OCI-LY7 (cell line): Measurements from ENCODE around the gene SPATS2L. TPM values are rescaled to one million over a fixed set of nuclear protein-coding genes. Genes with fewer than 3 reads are reported as not detected.

ENCODE experiments used
- BruUV-seq: library from RNA; stranded (reverse); fragments of 400-500 nt; replicated peaks from 2 replicates; lab custom pipeline; 2021; lab: Mats Ljungman, UMichigan
- CTCF ChIA-PET: fragments of 300-600 bp; sonication (Branson Sonifier 250); formaldehyde crosslinking; loops from one replicate; lab custom pipeline; 2022; ENCODE audit warnings: antibody characterized with exemption; ENCODE audit not compliant: unreplicated experiment; lab: Charles Lee
- POLR2A ChIA-PET: fragments of 300-600 bp; sonication (Branson Sonifier 250); formaldehyde crosslinking; loops from one replicate; lab custom pipeline; 2022; ENCODE audit warnings: antibody characterized with exemption; lab: Charles Lee
- DNase-seq: peaks from one replicate; pipeline ENCODE4 v3.0.0-alpha.2; 2015; ENCODE audit warnings: low spot score
- H2AFZ ChIP-seq: fragments of 200-600 bp; sonication (generic), shearing (Covaris generic); 2 replicates; pipeline ENCODE4 v1.6.1; 2014; ENCODE audit warnings: mild to moderate bottlenecking, antibody characterized with exemption, low read length, moderate library complexity
- H3K27ac ChIP-seq: fragments of 200-600 bp; sonication (generic); 2 replicates; pipeline ENCODE4 v1.5.1; 2014; ENCODE audit warnings: mixed run types, low read depth, mild to moderate bottlenecking, moderate library complexity, low read length, inconsistent platforms; ENCODE audit not compliant: poor library complexity, severe bottlenecking
- H3K36me3 ChIP-seq: fragments of 200-600 bp; sonication (generic); 2 replicates; pipeline ENCODE4 v1.6.1; 2014; ENCODE audit warnings: mild to moderate bottlenecking, antibody characterized with exemption, low read length, moderate library complexity, mixed read lengths; ENCODE audit not compliant: insufficient read depth
- H3K4me1 ChIP-seq: fragments of 200-600 bp; sonication (generic); 2 replicates; pipeline ENCODE4 v1.5.1; 2014; ENCODE audit warnings: mild to moderate bottlenecking, low read length; ENCODE audit not compliant: insufficient read depth, poor library complexity, severe bottlenecking
- H3K4me2 ChIP-seq: fragments of 200-600 bp; sonication (generic); 2 replicates; pipeline ENCODE4 v1.6.1; 2014; ENCODE audit warnings: mild to moderate bottlenecking, low read length
- H3K4me3 ChIP-seq: fragments of 200-600 bp; sonication (generic); 2 replicates; pipeline ENCODE4 v1.5.1; 2014; ENCODE audit warnings: mild to moderate bottlenecking, low read depth, low read length; ENCODE audit not compliant: poor library complexity, severe bottlenecking
- H3K79me2 ChIP-seq: fragments of 200-600 bp; sonication (generic); 2 replicates; pipeline ENCODE4 v1.6.1; 2016; ENCODE audit warnings: low read depth, mild to moderate bottlenecking, low read length, moderate library complexity, mixed read lengths; ENCODE audit not compliant: insufficient read depth
- H3K9me2 ChIP-seq: fragments of 200-600 bp; sonication (generic); 2 replicates; pipeline ENCODE4 v1.6.1; 2016; ENCODE audit warnings: mild to moderate bottlenecking, low read length, mixed read lengths; ENCODE audit not compliant: insufficient read depth
- H3K9me3 ChIP-seq: fragments of 200-600 bp; sonication (generic); 2 replicates; pipeline ENCODE4 v1.6.1; 2014; ENCODE audit warnings: mild to moderate bottlenecking, mixed run types, low read length, mixed read lengths
- H4K20me1 ChIP-seq: fragments of 200-600 bp; sonication (generic); 2 replicates; pipeline ENCODE4 v1.6.1; 2014; ENCODE audit warnings: mild to moderate bottlenecking, antibody characterized with exemption, low read length, moderate library complexity, mixed read lengths; ENCODE audit not compliant: insufficient read depth
- EZH2phosphoT487 ChIP-seq: fragments of 200-600 bp; sonication (generic); IDR thresholded peaks from 2 replicates; pipeline ENCODE4 v1.6.1; 2018; ENCODE audit warnings: low read depth, borderline replicate concordance, mild to moderate bottlenecking, mixed run types, antibody characterized with exemption, low read length, moderate library complexity, mixed read lengths
- intact Hi-C: fragments of 100-400 bp; cut with micrococcal nuclease; formaldehyde crosslinking; loops from one replicate; pipeline ENCODE4 v1.10.0; 2022; ENCODE audit not compliant: unreplicated experiment
- total RNA-seq, 2 experiments: library from RNA; depleted of rRNA in 1 of 2; stranded (reverse); fragments of >200 nt in 1 of 2; shearing (Covaris generic) in 1 of 2; gene quantifications; 2 replicates each; pipeline ENCODE4 v1.2.3, GENCODE V29; 2014 to 2022
- TF ChIP-seq, protein P1 (sequence below): fragments of 200-600 bp; sonication (generic); conservative IDR thresholded peaks from 2 replicates; pipeline ENCODE4 v1.5.1; 2014; ENCODE audit warnings: mild to moderate bottlenecking, antibody characterized with exemption, low read length, moderate library complexity, mixed read lengths

The SPATS2L gene
- total RNA-seq, 2 experiments from 2014 or later, result 3.1 to 5.2 TPM

DNA sequence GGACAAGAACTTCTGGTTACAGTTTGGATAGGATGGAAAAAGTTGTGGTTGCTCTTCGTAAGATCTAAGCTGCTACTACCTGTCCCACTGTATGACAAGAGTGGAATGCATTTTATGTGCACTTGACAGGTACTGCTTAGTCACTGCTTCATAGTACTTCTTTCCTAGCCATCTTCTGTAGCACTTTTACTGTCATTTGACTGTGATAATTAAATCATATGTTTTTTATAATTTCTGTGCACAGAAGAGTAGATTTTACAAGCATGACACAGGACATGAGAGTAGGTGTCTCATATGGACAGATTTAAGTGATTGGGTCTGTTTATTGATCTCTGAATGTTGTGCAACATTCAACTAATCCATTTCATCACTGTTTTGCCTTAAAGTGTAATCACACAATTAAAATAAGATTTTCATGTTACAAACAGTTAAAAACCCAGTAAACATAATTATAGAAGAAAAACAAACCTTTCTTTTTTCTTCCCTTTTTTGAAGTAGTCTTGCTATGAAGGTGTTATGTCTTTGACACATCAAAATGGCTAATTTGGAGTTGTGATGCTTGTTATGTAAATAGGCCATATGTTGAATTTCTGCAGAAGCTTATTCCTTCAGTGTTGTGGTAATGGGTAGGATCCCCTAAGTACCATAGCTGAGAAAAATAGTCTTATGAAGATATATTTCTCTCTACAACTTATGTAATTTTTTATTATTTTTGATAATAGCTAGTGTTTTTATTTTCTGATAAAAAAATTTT, 3.0 kb downstream of the SPATS2L start:
- Histone ChIP-seq H4K20me1 (no peaks in the 10 kb centered on the region), H3K79me2 (no peaks in the 10 kb centered on the region)
- POLR2A ChIA-PET, result interaction anchor here (0.5 to 1.1 kb wide), 3 partner anchors 59 to 169 kb away, joined by 3 to 4 read pairs (median 3); no protein-coding TSS in a partner anchor

DNA sequence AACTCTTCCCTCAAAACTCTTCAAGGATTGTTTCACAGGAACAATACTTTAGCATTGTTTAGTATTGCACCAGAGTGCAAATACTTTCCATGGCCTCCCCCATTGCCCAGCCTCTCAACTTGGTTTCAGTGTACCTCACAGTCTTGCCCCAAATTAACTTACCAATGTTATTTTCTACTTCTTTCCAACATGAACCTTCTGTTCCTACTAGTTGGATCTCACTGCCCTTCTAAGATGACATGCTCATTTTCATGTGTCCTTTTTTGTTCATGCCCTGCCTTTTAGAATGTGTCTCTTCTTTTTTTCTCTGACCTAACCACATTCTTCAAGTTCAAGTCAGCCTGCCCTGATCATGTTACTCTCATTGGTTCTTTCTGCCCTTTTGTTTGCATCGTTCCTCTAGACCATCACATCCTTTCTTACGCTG, 4.1 kb downstream of the SPATS2L start:
- Histone ChIP-seq H3K4me3 (no peak overlapping the region), H3K36me3 (no peaks in the 10 kb centered on the region), H3K4me1 (peaks cover 5% of the 10 kb centered on the region), H2AFZ (no peak overlapping the region), H3K79me2 (no peaks in the 10 kb centered on the region), H3K9me2 (no peaks in the 10 kb centered on the region), H3K4me2 (no peak overlapping the region), H3K27ac (no peak overlapping the region), H4K20me1 (no peaks in the 10 kb centered on the region), H3K9me3 (no peaks in the 10 kb centered on the region)
- no peak for TF ChIP-seq EZH2phosphoT487
- TF ChIP-seq, protein P1, sequence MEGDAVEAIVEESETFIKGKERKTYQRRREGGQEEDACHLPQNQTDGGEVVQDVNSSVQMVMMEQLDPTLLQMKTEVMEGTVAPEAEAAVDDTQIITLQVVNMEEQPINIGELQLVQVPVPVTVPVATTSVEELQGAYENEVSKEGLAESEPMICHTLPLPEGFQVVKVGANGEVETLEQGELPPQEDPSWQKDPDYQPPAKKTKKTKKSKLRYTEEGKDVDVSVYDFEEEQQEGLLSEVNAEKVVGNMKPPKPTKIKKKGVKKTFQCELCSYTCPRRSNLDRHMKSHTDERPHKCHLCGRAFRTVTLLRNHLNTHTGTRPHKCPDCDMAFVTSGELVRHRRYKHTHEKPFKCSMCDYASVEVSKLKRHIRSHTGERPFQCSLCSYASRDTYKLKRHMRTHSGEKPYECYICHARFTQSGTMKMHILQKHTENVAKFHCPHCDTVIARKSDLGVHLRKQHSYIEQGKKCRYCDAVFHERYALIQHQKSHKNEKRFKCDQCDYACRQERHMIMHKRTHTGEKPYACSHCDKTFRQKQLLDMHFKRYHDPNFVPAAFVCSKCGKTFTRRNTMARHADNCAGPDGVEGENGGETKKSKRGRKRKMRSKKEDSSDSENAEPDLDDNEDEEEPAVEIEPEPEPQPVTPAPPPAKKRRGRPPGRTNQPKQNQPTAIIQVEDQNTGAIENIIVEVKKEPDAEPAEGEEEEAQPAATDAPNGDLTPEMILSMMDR, result no peak
- intact Hi-C loops, result no loop called here
- ChIA-PET CTCF (no interaction called here), POLR2A (interaction anchor here (0.8 kb wide), 1 partner anchor 14 kb away, joined by 3 read pairs; no protein-coding TSS in a partner anchor)
- no TSS peak for BruUV-seq
- no peak for DNase-seq

More for the DNA sequence above, 3.0 kb downstream of the SPATS2L start:
- Histone ChIP-seq H3K36me3 (no peaks in the 10 kb centered on the region), H3K4me2 (no peak overlapping the region), H3K4me1 (peaks cover 5% of the 10 kb centered on the region), H3K27ac (no peak overlapping the region), H3K9me3 (no peaks in the 10 kb centered on the region), H3K9me2 (no peaks in the 10 kb centered on the region), H2AFZ (no peak overlapping the region), H3K4me3 (no peak overlapping the region)
- CTCF ChIA-PET, result no interaction called here
- no peak for DNase-seq
- BruUV-seq, result TSS peak; percentile 41
- intact Hi-C loops, result loop anchor here (5.0 to 10.0 kb wide), 2 partner anchors 158 to 395 kb away; no protein-coding TSS in a partner anchor
- TF ChIP-seq EZH2phosphoT487, result no peak
- TF ChIP-seq, protein P1, result no peak

- no peak overlapping the region for H2AFZ ChIP-seq
- ChIA-PET POLR2A (interaction anchor here (0.8 kb wide), 1 partner anchor 13 kb away, joined by 3 read pairs; no protein-coding TSS in a partner anchor), CTCF (no interaction called here)
- no peaks in the 10 kb centered on the region for H3K9me2 ChIP-seq
- H3K9me3 ChIP-seq, result no peaks in the 10 kb centered on the region
- H3K27ac ChIP-seq, result no peak overlapping the region
- no peaks in the 10 kb centered on the region for H3K36me3 ChIP-seq
- H3K4me2 ChIP-seq, result no peak overlapping the region
- DNase-seq, result no peak
- H3K4me3 ChIP-seq, result no peak overlapping the region
- H3K79me2 ChIP-seq, result no peaks in the 10 kb centered on the region
- no peaks in the 10 kb centered on the region for H4K20me1 ChIP-seq
- TF ChIP-seq EZH2phosphoT487, result no peak
- TF ChIP-seq, protein P1, result no peak
- intact Hi-C loops, result no loop called here
- H3K4me1 ChIP-seq, result peaks cover 5% of the 10 kb centered on the region
- BruUV-seq, result no TSS peak
Measured at GRCh38 chr2:200311139-200311538, 4.6 kb downstream of the SPATS2L start.
